Duodenal mucosa (tissue), 2 donors: Measurements from ENCODE around the gene SULT1A4.
"Not testable (repeated sequence)": the region's sequence is repeated elsewhere in the genome, so short reads cannot be mapped to it uniquely, and the experiment has no call there.

Experiments
- H3K27ac ChIP-seq: one replicate; pipeline ENCODE4 v1.7.0; 2013; ENCODE audit warnings: low read depth, low read length
- H3K27me3 ChIP-seq, 2 donors: one replicate each; pipeline ENCODE4 v1.7.0; 2013; ENCODE audit warnings: low read length in 2 of 2, control low read depth in 1 of 2; ENCODE audit not compliant: insufficient read depth in 2 of 2, control insufficient read depth in 1 of 2
- H3K36me3 ChIP-seq, 2 donors: one replicate each; pipeline ENCODE4 v1.7.0; 2013; ENCODE audit warnings: low read length in 2 of 2, control low read depth in 1 of 2; ENCODE audit not compliant: insufficient read depth in 2 of 2, control insufficient read depth in 1 of 2
- H3K4me1 ChIP-seq, 2 donors: one replicate each; pipeline ENCODE4 v1.7.0; 2013; ENCODE audit warnings: low read length in 2 of 2, control low read depth in 1 of 2; ENCODE audit not compliant: insufficient read depth in 2 of 2, control insufficient read depth in 1 of 2
- H3K4me3 ChIP-seq, 2 donors: one replicate each; pipeline ENCODE4 v1.7.0; 2013; ENCODE audit warnings: low read length in 2 of 2, low read depth in 1 of 2
- H3K9ac ChIP-seq, 2 donors: one replicate each; pipeline ENCODE4 v1.7.0; 2013; ENCODE audit warnings: low read length in 2 of 2, low read depth in 1 of 2
- H3K9me3 ChIP-seq, 2 donors: one replicate each; pipeline ENCODE4 v1.7.0; 2013; ENCODE audit warnings: low read length in 2 of 2, control low read depth in 1 of 2; ENCODE audit not compliant: control insufficient read depth in 1 of 2

The SULT1A4 gene

GRCh38 chr16:29459706-29460646, at the start of gene SULT1A4:
Gene SULT1A4, plus strand, starts transcription at chr16:29459913. Its CDS starts 1,473 bp downstream, at chr16:29461386.
- H3K9me3 ChIP-seq, H3K9ac ChIP-seq, H3K27ac ChIP-seq, H3K4me3 ChIP-seq, H3K36me3 ChIP-seq, H3K27me3 ChIP-seq, H3K4me1 ChIP-seq: not testable (repeated sequence)

- not testable (repeated sequence) for H3K4me3 ChIP-seq, H3K9me3 ChIP-seq, H3K36me3 ChIP-seq, H3K27ac ChIP-seq, H3K27me3 ChIP-seq, H3K9ac ChIP-seq, H3K4me1 ChIP-seq
Observed at GRCh38 chr16:29423587-29423986, 36.1 kb upstream of the SULT1A4 start.

GRCh38 chr16:29425390-29425789, 34.3 kb upstream of the SULT1A4 start:
- H3K9ac ChIP-seq, H3K27ac ChIP-seq, H3K27me3 ChIP-seq, H3K4me1 ChIP-seq, H3K9me3 ChIP-seq, H3K4me3 ChIP-seq, H3K36me3 ChIP-seq: not testable (repeated sequence)

GRCh38 chr16:29453754-29454153, 6.0 kb upstream of the SULT1A4 start:
- H3K27me3 ChIP-seq, H3K4me3 ChIP-seq, H3K9ac ChIP-seq, H3K27ac ChIP-seq, H3K4me1 ChIP-seq, H3K36me3 ChIP-seq, H3K9me3 ChIP-seq: not testable (repeated sequence)

DNA sequence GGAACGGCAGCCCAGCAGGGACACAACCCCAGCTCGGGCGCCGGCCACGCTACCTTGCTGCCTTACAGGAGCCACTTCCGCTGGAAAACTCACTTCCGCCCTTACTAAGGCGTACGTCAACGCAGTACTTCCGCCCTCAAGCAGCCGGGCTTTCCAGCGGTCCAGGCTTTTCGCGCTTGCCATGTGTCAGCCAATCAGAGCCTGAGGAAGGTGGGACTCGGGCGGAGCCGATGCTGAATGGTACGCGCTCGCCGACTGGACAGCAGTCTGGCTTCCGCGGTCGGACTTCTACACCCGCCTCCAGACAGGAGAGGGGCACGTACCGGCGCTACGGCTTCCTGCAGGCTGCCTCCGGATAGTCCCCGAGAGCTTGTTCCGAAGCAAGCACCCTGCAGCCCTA, 5.4 kb upstream of the SULT1A4 start, which contains the start of the genes BOLA2 and SLX1B:
Gene BOLA2 (minus strand): TSS at position 83 of the 400 bp plus-strand sequence. CDS start 98 bp downstream, outside the sequence.
Gene SLX1B (plus strand): TSS at position 265 of the 400 bp plus-strand sequence.
- not testable (repeated sequence) for H3K27ac ChIP-seq, H3K4me1 ChIP-seq, H3K9me3 ChIP-seq, H3K9ac ChIP-seq, H3K27me3 ChIP-seq, H3K36me3 ChIP-seq, H3K4me3 ChIP-seq

DNA sequence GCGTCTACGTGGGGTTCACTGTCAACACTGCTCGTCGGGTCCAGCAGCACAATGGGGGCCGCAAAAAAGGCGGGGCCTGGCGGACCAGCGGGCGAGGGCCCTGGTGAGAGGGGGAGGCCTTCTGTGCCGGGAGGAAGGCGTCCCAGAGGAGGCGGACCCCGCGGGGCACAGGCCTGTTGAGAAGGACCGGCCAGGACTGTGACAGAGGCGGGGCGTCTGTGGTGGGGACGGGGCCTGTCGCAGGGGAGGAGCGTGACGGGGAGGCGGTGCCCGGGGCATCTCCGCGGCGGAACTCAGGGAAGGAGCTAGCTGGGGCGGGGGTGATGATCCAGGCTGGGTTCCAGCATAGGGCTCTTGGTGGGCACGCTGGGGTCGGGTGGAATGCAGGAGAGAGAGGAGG, 4.9 kb upstream of the SULT1A4 start:
- not testable (repeated sequence) for H3K27me3 ChIP-seq, H3K4me1 ChIP-seq, H3K9me3 ChIP-seq, H3K36me3 ChIP-seq, H3K4me3 ChIP-seq, H3K27ac ChIP-seq, H3K9ac ChIP-seq

- H3K4me3 ChIP-seq, H3K27ac ChIP-seq, H3K9ac ChIP-seq: not testable (repeated sequence)
Observed at GRCh38 chr16:29457660-29458059, 2.1 kb upstream of the SULT1A4 start.

DNA sequence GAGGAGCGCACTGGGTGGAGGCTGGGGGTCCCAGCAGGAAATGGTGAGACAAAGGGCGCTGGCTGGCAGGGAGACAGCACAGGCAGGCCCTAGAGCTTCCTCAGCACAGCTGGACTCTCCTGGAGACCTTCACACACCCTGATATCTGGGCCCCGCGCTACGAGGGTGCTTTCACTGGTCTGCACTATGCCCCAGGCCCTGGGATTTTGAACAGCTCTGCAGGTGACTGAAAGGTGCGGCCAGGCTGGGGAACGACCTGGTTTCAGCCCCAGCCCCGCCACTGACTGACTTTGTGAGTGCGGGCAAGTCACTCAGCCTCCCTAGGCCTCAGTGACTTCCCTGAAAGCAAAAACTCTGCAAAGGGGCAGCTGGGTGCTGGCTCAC, 926 bp downstream of the SULT1A4 start:
- H3K4me1 ChIP-seq, H3K4me3 ChIP-seq, H3K27ac ChIP-seq, H3K9me3 ChIP-seq, H3K9ac ChIP-seq, H3K36me3 ChIP-seq, H3K27me3 ChIP-seq: not testable (repeated sequence)

More at GRCh38 chr16:29457660-29458059, 2.1 kb upstream of the SULT1A4 start:
- H3K27me3 ChIP-seq, H3K4me1 ChIP-seq, H3K36me3 ChIP-seq, H3K9me3 ChIP-seq: not testable (repeated sequence)

DNA sequence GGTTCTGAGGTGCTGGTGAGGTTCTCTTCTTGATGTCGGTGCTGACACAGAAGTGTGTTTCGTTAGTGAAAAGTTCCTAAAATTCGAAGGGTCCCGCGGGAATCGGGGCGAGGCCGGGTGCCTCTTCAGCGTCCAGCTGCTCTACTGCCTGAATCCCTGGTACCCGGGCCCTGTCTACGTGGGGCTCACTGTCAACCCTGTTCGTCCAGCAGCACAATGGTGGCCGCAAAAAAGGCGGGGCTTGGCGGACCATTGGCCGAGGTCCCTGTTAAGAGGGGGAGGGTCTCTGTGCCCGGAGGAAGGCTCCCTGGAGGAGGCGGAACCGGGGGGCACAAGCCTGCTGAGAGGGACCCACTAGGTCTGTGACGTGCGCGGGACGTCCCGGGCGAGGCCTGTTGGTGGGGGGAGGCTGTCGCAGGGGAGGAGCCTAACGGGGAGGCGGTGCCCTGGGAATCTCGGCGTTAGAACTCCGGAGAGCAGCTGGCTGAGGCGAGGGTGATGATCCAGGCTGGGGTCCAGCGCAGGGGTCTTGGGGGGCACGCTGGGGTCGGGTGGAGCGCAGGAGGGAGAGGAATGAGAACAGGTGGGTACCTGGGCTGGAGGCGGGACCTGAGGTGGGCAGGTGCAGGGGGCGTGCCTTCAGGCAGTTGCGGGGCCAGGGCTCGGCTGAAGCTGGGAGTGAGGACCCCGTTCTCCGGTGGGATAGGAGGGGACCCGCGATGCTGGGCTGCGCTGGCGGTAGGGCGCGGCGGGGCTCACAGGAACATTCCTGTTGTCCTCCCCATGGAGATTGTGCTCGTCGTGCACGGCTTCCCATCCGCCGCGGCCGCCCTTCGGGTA, 6.5 kb downstream of the SULT1A4 start:
- not testable (repeated sequence) for H3K4me1 ChIP-seq, H3K9me3 ChIP-seq, H3K36me3 ChIP-seq, H3K4me3 ChIP-seq, H3K9ac ChIP-seq, H3K27me3 ChIP-seq, H3K27ac ChIP-seq

DNA sequence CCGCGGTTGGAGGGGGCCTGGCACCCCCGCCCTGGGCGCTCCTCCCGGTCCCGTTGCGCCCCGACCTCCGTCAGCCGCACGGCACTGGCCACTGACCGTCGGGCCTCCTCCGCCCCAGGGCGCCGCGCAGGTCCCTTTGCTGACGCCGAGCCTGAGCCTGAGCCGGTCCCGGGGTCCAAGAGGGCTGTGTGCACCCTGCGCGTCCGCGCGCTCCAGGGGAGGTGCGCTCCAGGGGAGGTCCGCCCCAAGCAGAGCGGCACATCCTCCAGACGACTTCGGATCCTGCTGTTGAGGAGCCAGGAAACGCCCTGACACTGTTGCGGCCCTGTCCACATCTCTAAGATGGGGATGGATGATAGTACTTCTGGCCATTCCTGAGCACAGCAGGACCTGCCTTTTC, 7.2 kb downstream of the SULT1A4 start:
- H3K4me3 ChIP-seq, H3K4me1 ChIP-seq, H3K9me3 ChIP-seq, H3K9ac ChIP-seq, H3K36me3 ChIP-seq, H3K27ac ChIP-seq, H3K27me3 ChIP-seq: not testable (repeated sequence)
